ENCODE measurements around the gene ZNF217. TPM values are rescaled to one million over a fixed set of nuclear protein-coding genes. Genes with fewer than 3 reads are reported as not detected.

ZNF217 gene
- total and polyA plus RNA-seq, 8 donors, result 23.6 to 35.4 (median 26.7) TPM

- Histone ChIP-seq H3K9me3 (no peaks in the 10 kb centered on the region), H3K4me3 (peak overlapping the region in 1 of 2 donors; percentile 11), H3K36me3 (peaks cover 0 to 27% of the 10 kb centered on the region in 2 donors), H3K4me1 (peaks cover 19 to 97% of the 10 kb centered on the region in 2 donors), H3K27me3 (no peaks in the 10 kb centered on the region), H3K27ac (peak overlapping the region; percentile 62 to 87)
- intact Hi-C loops (cut with DNase I), result no loop called here
- no peak for ATAC-seq
- TF ChIP-seq CTCF (IDR thresholded peaks at IDR 0.05), result no peak
- DNase-seq, result no peak
Measured at GRCh38 chr20:53582251-53582570, 11.4 kb downstream of the ZNF217 start.

GRCh38 chr20:53581444-53582250 lies 12.0 kb downstream of the ZNF217 start:
- Histone ChIP-seq H3K4me1 (peaks cover 19 to 93% of the 10 kb centered on the region in 2 donors), H3K27me3 (no peaks in the 10 kb centered on the region), H3K4me3 (peak overlapping the region in 1 of 2 donors; percentile 11), H3K36me3 (peaks cover 0 to 33% of the 10 kb centered on the region in 2 donors), H3K9me3 (no peaks in the 10 kb centered on the region), H3K27ac (peak overlapping the region in 1 of 2 donors; percentile 87)
- ATAC-seq (no peak), DNase-seq (no peak)
- intact Hi-C loops (cut with DNase I), result no loop called here
- no peak for TF ChIP-seq CTCF (IDR thresholded peaks at IDR 0.05)

- Histone ChIP-seq H3K9me3 (no peaks in the 10 kb centered on the region), H3K4me1 (peaks cover 14 to 81% of the 10 kb centered on the region in 2 donors), H3K27ac (peak overlapping the region; percentile 63 to 87), H3K36me3 (peaks cover 0 to 44% of the 10 kb centered on the region in 2 donors), H3K4me3 (peak overlapping the region in 1 of 2 donors; percentile 28), H3K27me3 (no peaks in the 10 kb centered on the region)
- ATAC-seq (no peak), DNase-seq (peak in 1 of 4 donors; percentile 10)
- TF ChIP-seq CTCF (IDR thresholded peaks at IDR 0.05), result no peak
- intact Hi-C loops (cut with DNase I), result no loop called here
Measured at GRCh38 chr20:53580376-53581111, 13.1 kb downstream of the ZNF217 start.

GRCh38 chr20:53579581-53580375 lies 13.9 kb downstream of the ZNF217 start:
- Histone ChIP-seq H3K9me3 (no peaks in the 10 kb centered on the region), H3K27ac (peak overlapping the region; percentile 63 to 87), H3K4me1 (peaks cover 10 to 74% of the 10 kb centered on the region in 2 donors), H3K36me3 (peaks cover 0 to 51% of the 10 kb centered on the region in 2 donors), H3K27me3 (no peaks in the 10 kb centered on the region), H3K4me3 (peak overlapping the region in 1 of 2 donors; percentile 28)
- peak; percentile 20 for ATAC-seq
- peak in 1 of 4 donors; percentile 32 for DNase-seq
- intact Hi-C loops (cut with DNase I), result loop anchor here in 1 of 2 donors (5.0 kb wide), 1 partner anchor 358 kb away; no protein-coding TSS in a partner anchor
- no peak for TF ChIP-seq CTCF (IDR thresholded peaks at IDR 0.05)
